ENCODE data around the gene DIAPH1.
A peak's percentile ranks its signal among the peaks of the same experiment; 100 is the strongest.

DIAPH1 gene

GRCh38 chr5:141618804-141619554 is at the start of gene DIAPH1:
DIAPH1 (minus strand) TSS chr5:141619000; CDS start chr5:141618914, 86 bp downstream.
- DNase-seq: peak; percentile 97

- no peak for DNase-seq
These were observed 47.5 kb upstream of the DIAPH1 start for GRCh38 chr5:141665995-141666940.

GRCh38 chr5:141664733-141665461 is 46.1 kb upstream of the DIAPH1 start:
- peak; percentile 75 for DNase-seq

- DNase-seq: no peak
These were observed 44.7 kb upstream of the DIAPH1 start for GRCh38 chr5:141663506-141663905.

GRCh38 chr5:141662028-141662427 is 43.2 kb upstream of the DIAPH1 start:
- DNase-seq: no peak

- DNase-seq: no peak
These were observed 39.2 kb upstream of the DIAPH1 start for GRCh38 chr5:141657937-141658545.

GRCh38 chr5:141657404-141657803 is 38.6 kb upstream of the DIAPH1 start:
- no peak for DNase-seq

GRCh38 chr5:141656396-141656795 is 37.6 kb upstream of the DIAPH1 start:
- DNase-seq: no peak

GRCh38 chr5:141655020-141655419 is 36.2 kb upstream of the DIAPH1 start:
- DNase-seq: no peak

GRCh38 chr5:141654298-141654697 is 35.5 kb upstream of the DIAPH1 start:
- DNase-seq: no peak

GRCh38 chr5:141651728-141652105 is 32.9 kb upstream of the DIAPH1 start:
- no peak for DNase-seq

- peak; percentile 91 for DNase-seq
These were observed 32.3 kb upstream of the DIAPH1 start, which contains the start of gene FCHSD1 for GRCh38 chr5:141650851-141651727. FCHSD1 (minus strand) TSS chr5:141651418; CDS start chr5:141651368, 50 bp downstream.

GRCh38 chr5:141649972-141650371 is 31.2 kb upstream of the DIAPH1 start:
- no peak for DNase-seq

GRCh38 chr5:141649056-141649688 is 30.4 kb upstream of the DIAPH1 start:
- no peak for DNase-seq

GRCh38 chr5:141647851-141648250 is 29.1 kb upstream of the DIAPH1 start:
- DNase-seq: no peak

- DNase-seq: no peak
These were observed 28.4 kb upstream of the DIAPH1 start for GRCh38 chr5:141647242-141647641.

GRCh38 chr5:141646026-141646425 is 27.2 kb upstream of the DIAPH1 start:
- no peak for DNase-seq

GRCh38 chr5:141641634-141642267 is 23.0 kb upstream of the DIAPH1 start:
- DNase-seq: no peak

- no peak for DNase-seq
These were observed 21.9 kb upstream of the DIAPH1 start for GRCh38 chr5:141640698-141641097.

GRCh38 chr5:141640051-141640415 is 21.2 kb upstream of the DIAPH1 start:
- no peak for DNase-seq
